Skeletal muscle tissue (tissue), 4 donors: ENCODE measurements around the gene SIM1. TPM values are rescaled to one million over a fixed set of nuclear protein-coding genes. Genes with fewer than 3 reads are reported as not detected.
A peak's percentile ranks its signal among the peaks of the same experiment; 100 is the strongest.

Experiments used
- H3K27ac ChIP-seq: one replicate; pipeline ENCODE4 v1.7.0; 2013; ENCODE audit warnings: mild to moderate bottlenecking, low read depth, low read length, inconsistent platforms
- H3K27me3 ChIP-seq, 3 donors: one replicate each; pipeline ENCODE4 v1.7.0; 2013; ENCODE audit warnings: low read length in 3 of 3; ENCODE audit not compliant: control insufficient read depth in 3 of 3, insufficient read depth in 3 of 3
- H3K36me3 ChIP-seq, 3 donors: one replicate each; pipeline ENCODE4 v1.7.0; 2013; ENCODE audit warnings: low read length in 3 of 3; ENCODE audit not compliant: control insufficient read depth in 3 of 3, insufficient read depth in 3 of 3
- H3K4me1 ChIP-seq, 3 donors: one replicate each; pipeline ENCODE4 v1.7.0; 2013; ENCODE audit warnings: low read length in 3 of 3, mild to moderate bottlenecking in 3 of 3; ENCODE audit not compliant: control insufficient read depth in 3 of 3, insufficient read depth in 3 of 3
- H3K4me3 ChIP-seq, 3 donors: one replicate each; pipeline ENCODE4 v1.7.0; 2013; ENCODE audit warnings: low read length in 3 of 3
- H3K9ac ChIP-seq, 3 donors: one replicate each; pipeline ENCODE4 v1.7.0; 2013; ENCODE audit warnings: low read length in 3 of 3, mild to moderate bottlenecking in 3 of 3, moderate library complexity in 2 of 3, low read depth in 1 of 3
- H3K9me3 ChIP-seq, 3 donors: one replicate each; pipeline ENCODE4 v1.7.0; 2013; ENCODE audit warnings: low read length in 3 of 3; ENCODE audit not compliant: control insufficient read depth in 3 of 3
- total RNA-seq: library from RNA; depleted of rRNA; stranded (reverse); fragments of >200 nt; gene quantifications from one replicate; pipeline ENCODE4 v1.2.3, GENCODE V29; 2014
- donor health status: Osteomylitis.

The SIM1 gene
- total RNA-seq, 1 donor from 2014 or later: 1.6 TPM

GRCh38 chr6:100426744-100427338, 37.9 kb downstream of the SIM1 start:
- H3K4me1 ChIP-seq: no peaks in the 10 kb centered on the region
- no peaks in the 10 kb centered on the region for H3K36me3 ChIP-seq
- no peaks in the 10 kb centered on the region for H3K27me3 ChIP-seq
- H3K4me3 ChIP-seq: peak overlapping the region in 1 of 3 donors; percentile 61
- no peak overlapping the region for H3K27ac ChIP-seq
- no peaks in the 10 kb centered on the region for H3K9me3 ChIP-seq
- no peak overlapping the region for H3K9ac ChIP-seq

- Histone ChIP-seq H3K27me3 (no peaks in the 10 kb centered on the region), H3K4me3 (no peak overlapping the region), H3K9ac (no peak overlapping the region), H3K36me3 (no peaks in the 10 kb centered on the region), H3K4me1 (no peaks in the 10 kb centered on the region), H3K27ac (no peak overlapping the region), H3K9me3 (no peaks in the 10 kb centered on the region)
Observed at GRCh38 chr6:100426241-100426640, 38.5 kb downstream of the SIM1 start.

- Histone ChIP-seq H3K36me3 (no peaks in the 10 kb centered on the region), H3K9ac (no peak overlapping the region), H3K4me3 (no peak overlapping the region), H3K4me1 (no peaks in the 10 kb centered on the region), H3K27me3 (no peaks in the 10 kb centered on the region), H3K9me3 (no peaks in the 10 kb centered on the region), H3K27ac (no peak overlapping the region)
Observed at GRCh38 chr6:100420711-100421110, 44.0 kb downstream of the SIM1 start.

GRCh38 chr6:100417036-100417435, 47.7 kb downstream of the SIM1 start:
- Histone ChIP-seq H3K9ac (no peak overlapping the region), H3K36me3 (no peaks in the 10 kb centered on the region), H3K9me3 (no peaks in the 10 kb centered on the region), H3K4me3 (no peak overlapping the region), H3K4me1 (no peaks in the 10 kb centered on the region), H3K27me3 (no peaks in the 10 kb centered on the region), H3K27ac (no peak overlapping the region)

GRCh38 chr6:100415768-100416167, 49.0 kb downstream of the SIM1 start:
- H3K27ac ChIP-seq: no peak overlapping the region
- H3K36me3 ChIP-seq: no peaks in the 10 kb centered on the region
- no peaks in the 10 kb centered on the region for H3K9me3 ChIP-seq
- H3K27me3 ChIP-seq: no peaks in the 10 kb centered on the region
- no peak overlapping the region for H3K9ac ChIP-seq
- no peak overlapping the region for H3K4me3 ChIP-seq
- no peaks in the 10 kb centered on the region for H3K4me1 ChIP-seq

- Histone ChIP-seq H3K36me3 (no peaks in the 10 kb centered on the region), H3K27ac (no peak overlapping the region), H3K9ac (no peak overlapping the region), H3K4me3 (no peak overlapping the region), H3K9me3 (no peaks in the 10 kb centered on the region), H3K4me1 (no peaks in the 10 kb centered on the region), H3K27me3 (no peaks in the 10 kb centered on the region)
Observed at GRCh38 chr6:100412872-100413271, 51.8 kb downstream of the SIM1 start.

GRCh38 chr6:100404051-100404450, 60.7 kb downstream of the SIM1 start:
- H3K27ac ChIP-seq: no peak overlapping the region
- H3K9me3 ChIP-seq: no peaks in the 10 kb centered on the region
- no peak overlapping the region for H3K4me3 ChIP-seq
- H3K27me3 ChIP-seq: no peaks in the 10 kb centered on the region
- no peaks in the 10 kb centered on the region for H3K4me1 ChIP-seq
- no peak overlapping the region for H3K9ac ChIP-seq
- no peaks in the 10 kb centered on the region for H3K36me3 ChIP-seq

- no peaks in the 10 kb centered on the region for H3K9me3 ChIP-seq
Observed at GRCh38 chr6:100393493-100393892, 71.2 kb downstream of the SIM1 start.

GRCh38 chr6:100392423-100392822, 72.3 kb downstream of the SIM1 start:
- H3K27me3 ChIP-seq: no peaks in the 10 kb centered on the region
- peaks cover 4 to 10% (median 7%) of the 10 kb centered on the region in 3 donors for H3K4me1 ChIP-seq
- no peak overlapping the region for H3K27ac ChIP-seq
- peaks cover 0 to 4% (median 2%) of the 10 kb centered on the region in 3 donors for H3K36me3 ChIP-seq
- H3K9ac ChIP-seq: no peak overlapping the region
- no peak overlapping the region for H3K4me3 ChIP-seq
- no peaks in the 10 kb centered on the region for H3K9me3 ChIP-seq

More at GRCh38 chr6:100393493-100393892, 71.2 kb downstream of the SIM1 start:
- H3K4me1 ChIP-seq: peaks cover 3 to 10% (median 4%) of the 10 kb centered on the region in 3 donors
- H3K27ac ChIP-seq: no peak overlapping the region
- H3K27me3 ChIP-seq: no peaks in the 10 kb centered on the region
- H3K36me3 ChIP-seq: peaks cover 0 to 4% (median 2%) of the 10 kb centered on the region in 3 donors
- H3K9ac ChIP-seq: no peak overlapping the region
- H3K4me3 ChIP-seq: no peak overlapping the region

GRCh38 chr6:100388868-100389519, 75.7 kb downstream of the SIM1 start:
- H3K27me3 ChIP-seq: no peaks in the 10 kb centered on the region
- H3K4me3 ChIP-seq: no peak overlapping the region
- peaks cover 0 to 4% (median 2%) of the 10 kb centered on the region in 3 donors for H3K36me3 ChIP-seq
- H3K27ac ChIP-seq: no peak overlapping the region
- no peaks in the 10 kb centered on the region for H3K9me3 ChIP-seq
- H3K4me1 ChIP-seq: peaks cover 4 to 10% (median 7%) of the 10 kb centered on the region in 3 donors
- H3K9ac ChIP-seq: no peak overlapping the region
